GM12878 (cell line): Measurements from ENCODE around the gene AIG1. TPM values are rescaled to one million over a fixed set of nuclear protein-coding genes. Genes with fewer than 3 reads are reported as not detected.

Experiments
- ATAC-seq: fragments of 200-7000 bp; cut with Tn5 transposase; 3 replicates; pipeline ENCODE4 v1.9.1; 2020; ENCODE audit warnings: mild to moderate bottlenecking, moderate library complexity
- BruUV-seq: library from RNA; stranded (reverse); fragments of 400-500 nt; replicated peaks from 2 replicates; lab custom pipeline; 2021; lab: Mats Ljungman, UMichigan
- CTCF ChIA-PET: fragments of 300-600 bp; sonication (Branson Sonifier 250); formaldehyde crosslinking; extraction: SDS; loops from one replicate; lab custom pipeline; 2021; ENCODE audit warnings: inconsistent platforms; lab: Yijun Ruan, JAX
- POLR2A ChIA-PET: fragments of 350-600 bp; formaldehyde crosslinking; extraction: SDS; loops from one replicate; lab custom pipeline; 2021; ENCODE audit warnings: inconsistent platforms; lab: Charles Lee
- RAD21 ChIA-PET: fragments of 300-600 bp; sonication (Branson Sonifier 250); formaldehyde crosslinking; loops from one replicate; lab custom pipeline; 2023; ENCODE audit warnings: antibody characterized with exemption; ENCODE audit not compliant: unreplicated experiment; lab: Charles Lee
- SMC1A ChIA-PET: fragments of 300-600 bp; sonication (Branson Sonifier 250); formaldehyde crosslinking; loops from one replicate; lab custom pipeline; 2023; ENCODE audit not compliant: unreplicated experiment, uncharacterized antibody; lab: Charles Lee
- DNase-seq: peaks from one replicate; pipeline ENCODE4 v3.0.0-alpha.2; 2011; ENCODE audit warnings: low read depth, low spot score
- FAIRE-seq: peaks from 3 replicates; lab custom pipeline; 2011; peaks lifted over from hg19 to GRCh38; lab: Jason Lieb, UNC
- H2AFZ ChIP-seq: 2 replicates; pipeline ENCODE4 v1.6.0; 2011; ENCODE audit warnings: low read depth, low read length, control low read depth; ENCODE audit not compliant: control insufficient read depth
- H3K27ac ChIP-seq: 2 replicates; pipeline ENCODE4 v1.5.1; 2011; ENCODE audit warnings: control low read depth; ENCODE audit not compliant: control insufficient read depth, insufficient read depth
- H3K27me3 ChIP-seq, 2 experiments: replicated peaks in 1 of 2; 2 replicates each; pipeline versions ENCODE4 v1.6.0 to v1.6.1; 2011; ENCODE audit warnings: low read length in 1 of 2; ENCODE audit not compliant: control insufficient read depth in 2 of 2, insufficient read depth in 2 of 2
- H3K36me3 ChIP-seq, 2 experiments: 2 replicates each; pipeline ENCODE4 v1.5.1; 2011; ENCODE audit warnings: low read length in 1 of 2; ENCODE audit not compliant: control insufficient read depth in 2 of 2, insufficient read depth in 2 of 2
- H3K4me1 ChIP-seq: 2 replicates; pipeline ENCODE4 v1.6.1; 2011; ENCODE audit warnings: mild to moderate bottlenecking, low read length, moderate library complexity, mixed read lengths; ENCODE audit not compliant: control insufficient read depth, insufficient read depth
- H3K4me2 ChIP-seq: 2 replicates; pipeline ENCODE4 v1.6.0; 2011; ENCODE audit warnings: control low read depth; ENCODE audit not compliant: control insufficient read depth, insufficient read depth
- H3K4me3 ChIP-seq: fragments of 200-600 bp; sonication (generic); 2 replicates; pipeline ENCODE4 v1.5.1; 2016
- H3K79me2 ChIP-seq: 2 replicates; pipeline ENCODE4 v1.6.0; 2011; ENCODE audit warnings: low read length; ENCODE audit not compliant: control insufficient read depth, insufficient read depth
- H3K9ac ChIP-seq: 2 replicates; pipeline ENCODE4 v1.8.0; 2011; ENCODE audit warnings: low read length, control low read depth, mixed read lengths; ENCODE audit not compliant: control insufficient read depth, insufficient read depth
- H3K9me3 ChIP-seq: replicated peaks from 3 replicates; pipeline ENCODE4 v1.5.1; 2011; ENCODE audit warnings: mild to moderate bottlenecking, low read length; ENCODE audit not compliant: control insufficient read depth, insufficient read depth
- H4K20me1 ChIP-seq: 2 replicates; pipeline ENCODE4 v1.6.0; 2011; ENCODE audit not compliant: control insufficient read depth, insufficient read depth
- BMI1 ChIP-seq: fragments of 450-650 bp; IDR thresholded peaks from 2 replicates; pipeline ENCODE4 v1.6.1; 2016; ENCODE audit warnings: mild to moderate bottlenecking, moderate library complexity, borderline replicate concordance
- CHD2 ChIP-seq: IDR thresholded peaks from 2 replicates; pipeline ENCODE4 v1.6.1; 2011; ENCODE audit warnings: low read depth, low read length, improper control_type of control experiment, borderline replicate concordance
- KDM1A ChIP-seq: fragments of 200-600 bp; sonication (generic); IDR thresholded peaks from 2 replicates; pipeline ENCODE4 v1.6.1; 2016; ENCODE audit warnings: borderline replicate concordance
- SKIL ChIP-seq: fragments of 450-650 bp; IDR thresholded peaks from 2 replicates; pipeline ENCODE4 v1.6.1; 2017; ENCODE audit warnings: mild to moderate bottlenecking, low read depth, inconsistent platforms; ENCODE audit not compliant: poor library complexity, severe bottlenecking
- WGBS: methylation state at CpG from one replicate; pipeline ENCODE4 v1.1.6; 2016; ENCODE audit warnings: low lambda C conversion rate; ENCODE audit not compliant: insufficient replicate concordance, insufficient coverage; ENCODE audit errors: missing lambda C conversion rate; 5-methylcytosine and 5-hydroxymethylcytosine counted together
- in situ Hi-C: fragments of 300-500 bp; cut with MboI; formaldehyde crosslinking; loops from 9 replicates; pipeline ENCODE4 v1.14.3; 2018; ENCODE audit warnings: mixed read lengths
- intact Hi-C: fragments of 100-400 bp; cut with micrococcal nuclease; formaldehyde crosslinking; loops from one replicate; pipeline ENCODE4 v1.14.2; 2022; ENCODE audit not compliant: unreplicated experiment
- polyA plus RNA-seq, 11 experiments: library from polyadenylated mRNA; depleted of rRNA in 4 of 11; unstranded in 6 of 11; stranded (reverse) in 5 of 11; fragments of >200 nt; fragmentation: Nextera tagmentation in 4 of 11; fragmentation: Illumina TruSeq in 1 of 11; extraction: Ambion mirVana in 4 of 11; extraction: Trizol in 1 of 11; gene quantifications; 1 replicate in 1 of 11; 2 replicates in 10 of 11; pipeline versions ENCODE4 v1.2.1 to v1.2.3, GENCODE V29; 2011 to 2016; ENCODE audit warnings: inconsistent platforms in 2 of 11, missing spikeins in 2 of 11, low read depth in 1 of 11
- total RNA-seq, 4 experiments: library from RNA; depleted of rRNA in 3 of 4; stranded (reverse); fragments of >200 nt in 3 of 4; fragmentation: Illumina TruSeq in 1 of 4; extraction: Trizol in 1 of 4; gene quantifications; 2 replicates each; pipeline versions ENCODE4 v1.2.1 to v1.2.3, GENCODE V29; 2013 to 2021

The AIG1 gene
- total and polyA plus RNA-seq, 10 of the 15 experiments (the other 5 are each of a cell fraction or from before 2014, with no cell fraction given) = 27.0 to 74.5 (median 36.4) TPM

DNA sequence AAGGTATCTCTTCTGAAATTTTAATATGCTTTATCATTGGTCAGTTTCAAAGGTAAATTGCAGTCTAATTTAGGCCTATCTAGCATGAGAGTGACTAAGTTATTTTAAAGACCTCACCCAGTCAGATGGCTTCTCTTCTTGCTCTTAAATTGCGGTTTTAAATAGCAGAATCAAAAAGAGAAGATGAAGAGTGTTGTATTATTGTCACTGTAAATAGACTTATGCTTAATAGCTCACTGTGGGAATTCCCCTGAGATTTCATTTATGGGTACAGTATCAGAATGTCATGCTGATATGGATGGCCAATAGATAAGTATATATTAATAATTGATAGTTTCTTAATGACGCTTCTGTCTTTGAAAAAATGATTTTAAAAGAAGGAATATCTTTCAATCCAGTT is 35.7 kb downstream of the AIG1 start:
- Histone ChIP-seq H3K4me3 (no peak overlapping the region), H3K79me2 (no peaks in the 10 kb centered on the region), H3K4me1 (peaks cover 12% of the 10 kb centered on the region), H3K27ac (no peak overlapping the region), H3K36me3 (no peaks in the 10 kb centered on the region; a peak in 1 of 4 replicates), H2AFZ (no peak overlapping the region), H3K9me3 (no peaks in the 10 kb centered on the region), H3K27me3 (no peaks in the 10 kb centered on the region), H3K9ac (no peak overlapping the region), H4K20me1 (no peaks in the 10 kb centered on the region), H3K4me2 (no peak overlapping the region)
- RAD21 ChIA-PET = interaction anchor here (1.2 kb wide), 1 partner anchor 403 kb away, joined by 4 read pairs; no protein-coding TSS in a partner anchor
- SMC1A ChIA-PET = interaction anchor here (0.6 kb wide), 1 partner anchor 40 kb away, joined by 4 read pairs; no protein-coding TSS in a partner anchor
- intact Hi-C loops (no loop called here), in situ Hi-C loops (no loop called here)
- DNase-seq = no peak
- FAIRE-seq = no peak
- no peak for ATAC-seq
- CTCF ChIA-PET = interaction anchor here (1.1 kb wide), 1 partner anchor 29 kb away, joined by 3 read pairs; no protein-coding TSS in a partner anchor
- WGBS = 70% methylated on average over 2 of the region's 2 CpGs
- TF ChIP-seq CHD2 (no peak), BMI1 (no peak), KDM1A (no peak), SKIL (no peak)
- POLR2A ChIA-PET = no interaction called here
- BruUV-seq = no TSS peak
